ENCODE measurements around the gene MIEN1.
"Not testable (repeated sequence)": the region's sequence is repeated elsewhere in the genome, so short reads cannot be mapped to it uniquely, and the experiment has no call there.

Gene MIEN1

DNA sequence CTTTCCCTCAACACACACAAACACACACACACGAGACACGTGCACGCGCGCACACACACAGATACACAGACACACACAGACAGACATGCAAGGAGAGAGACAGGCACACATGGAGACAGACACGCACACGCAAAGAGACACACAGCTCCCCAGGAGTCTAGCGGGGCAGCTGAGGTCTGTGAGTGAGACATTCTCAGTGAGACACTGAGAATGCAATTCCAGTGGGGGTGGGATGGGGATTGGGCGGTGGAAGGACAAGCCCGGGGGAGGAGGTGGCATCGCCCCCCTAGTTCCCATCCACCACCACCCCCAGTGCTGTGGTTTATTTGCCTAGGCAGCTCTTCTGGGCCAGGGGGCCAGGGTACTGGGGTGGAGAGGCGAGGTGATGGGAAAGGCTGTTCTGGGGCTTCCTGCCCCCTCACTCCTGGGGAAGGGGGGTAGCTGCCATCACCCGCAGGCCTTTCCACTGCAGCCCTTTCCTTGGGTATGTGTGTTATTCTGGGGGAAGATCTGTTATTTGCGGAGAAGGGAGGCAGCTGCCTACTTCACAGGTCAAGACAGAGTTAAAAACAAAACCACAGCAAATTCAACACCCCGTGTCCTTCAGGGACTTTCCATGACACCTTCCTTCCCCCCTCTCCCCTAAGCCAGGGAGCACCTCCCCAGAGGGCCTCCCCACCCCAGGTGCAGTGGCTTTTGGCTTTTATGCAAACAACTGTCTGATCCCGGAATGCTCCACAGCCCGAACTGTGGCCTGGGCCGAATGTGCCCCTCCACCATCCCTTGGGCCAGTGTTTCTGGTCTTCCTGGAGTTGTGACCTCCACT, 25.4 kb upstream of the MIEN1 start:
- DNase-seq (ENCODE audit: low read depth in 2 of 2), result no peak

DNA sequence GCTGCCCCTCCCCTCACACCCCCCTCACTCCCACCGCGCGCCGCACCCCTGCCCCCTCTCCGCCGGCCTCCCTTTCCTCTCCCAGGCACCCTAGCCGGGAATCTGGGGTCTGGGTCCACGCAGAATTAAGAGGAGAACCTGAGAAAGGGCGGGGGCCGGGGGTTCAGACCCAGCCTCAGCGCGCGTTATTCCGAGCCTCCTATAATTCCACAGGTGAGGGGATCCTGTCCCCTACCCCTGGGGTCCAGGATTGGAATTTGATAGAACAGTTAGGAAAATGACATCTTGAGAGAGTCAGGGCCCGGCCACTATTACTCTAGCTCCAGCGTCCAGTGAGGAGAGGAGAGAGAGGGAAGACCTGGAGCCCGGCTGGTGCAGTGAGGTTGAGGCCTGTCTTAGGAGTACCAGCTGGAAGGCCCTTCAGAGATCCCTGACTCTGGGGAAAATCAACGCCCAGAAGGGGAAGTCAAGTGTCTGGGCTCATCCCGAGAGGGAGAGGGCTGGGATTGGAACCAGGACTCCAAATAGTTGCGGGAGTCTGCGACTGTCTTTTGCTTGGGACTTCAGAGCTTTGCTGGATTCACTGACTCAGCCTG, 24.7 kb upstream of the MIEN1 start:
- no peak for DNase-seq (ENCODE audit: low read depth in 2 of 2)

DNA sequence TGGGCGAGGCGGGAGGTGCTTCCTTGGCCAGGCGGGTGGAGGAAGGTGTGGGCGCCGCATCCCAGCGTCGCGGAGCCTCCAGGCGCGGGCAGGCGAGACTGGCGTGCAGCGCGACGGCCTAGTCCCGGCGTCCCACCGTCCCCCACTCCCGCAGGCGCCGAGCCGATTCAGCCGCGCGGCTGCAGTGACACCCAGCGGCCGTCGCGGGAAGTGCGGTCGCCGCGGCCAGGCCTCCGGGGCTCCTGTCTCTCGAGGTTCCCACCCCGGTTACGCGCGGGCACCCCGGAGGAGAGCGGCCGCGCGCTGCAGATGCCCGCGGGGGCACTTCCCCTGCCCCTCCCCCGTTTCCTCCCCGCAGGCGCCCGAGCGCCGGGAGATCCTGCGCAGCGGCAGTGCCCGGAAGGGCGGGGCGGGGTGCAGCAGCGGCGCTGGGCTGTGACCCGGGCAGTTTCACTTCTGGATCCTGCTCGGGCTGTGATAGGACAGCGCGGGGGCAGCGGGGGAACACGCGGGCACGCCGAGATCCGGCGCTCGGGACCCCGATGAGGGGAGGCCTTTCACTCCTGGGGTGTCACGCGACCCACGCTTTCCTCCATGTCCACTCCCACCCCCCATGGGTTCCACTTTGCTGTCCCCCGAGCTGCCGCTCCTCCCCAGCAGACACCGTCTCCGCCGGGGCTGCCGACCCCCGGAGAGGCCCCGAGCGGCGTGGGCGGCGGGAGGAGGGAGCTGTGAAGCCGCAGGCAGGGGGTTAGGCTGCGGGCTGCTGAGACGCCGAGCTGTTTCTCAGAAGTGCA, 24.0 kb upstream of the MIEN1 start:
- DNase-seq (ENCODE audit: low read depth in 2 of 2), result peak; percentile 88 to 95

DNA sequence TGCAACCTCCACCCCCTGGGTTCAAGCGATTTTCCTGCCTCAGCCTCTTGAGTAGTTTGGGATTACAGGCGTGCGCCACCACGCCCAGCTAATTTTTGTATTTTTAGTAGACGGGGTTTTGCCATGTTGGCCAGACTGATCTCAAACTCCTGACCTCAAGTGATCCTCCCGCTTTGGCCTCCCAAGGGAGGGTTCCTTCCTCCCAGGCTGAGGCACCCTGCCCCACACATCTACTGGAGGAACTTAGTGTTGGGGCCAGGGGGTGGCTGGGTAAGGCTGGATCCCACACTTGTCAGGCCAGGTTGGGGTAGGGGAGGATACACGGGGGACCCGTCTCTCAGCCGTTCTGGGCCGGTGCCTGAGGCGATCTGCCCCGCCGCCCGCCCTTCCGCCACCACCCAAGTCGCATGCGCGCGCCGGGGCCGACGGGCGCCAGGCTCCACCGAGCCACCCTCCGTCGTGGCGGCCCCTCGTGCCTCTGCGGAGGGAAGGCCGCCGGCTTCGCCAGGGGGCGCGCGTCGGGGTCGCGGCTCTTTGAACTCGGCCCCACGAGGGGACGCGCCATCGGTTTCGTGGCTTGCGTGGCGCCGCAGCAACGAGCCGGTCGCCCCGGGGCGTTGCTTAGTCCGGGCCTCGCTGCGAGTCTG, 23.3 kb upstream of the MIEN1 start:
- peak in 1 of 2 donors; percentile 39 for DNase-seq (ENCODE audit: low read depth in 2 of 2)

DNA sequence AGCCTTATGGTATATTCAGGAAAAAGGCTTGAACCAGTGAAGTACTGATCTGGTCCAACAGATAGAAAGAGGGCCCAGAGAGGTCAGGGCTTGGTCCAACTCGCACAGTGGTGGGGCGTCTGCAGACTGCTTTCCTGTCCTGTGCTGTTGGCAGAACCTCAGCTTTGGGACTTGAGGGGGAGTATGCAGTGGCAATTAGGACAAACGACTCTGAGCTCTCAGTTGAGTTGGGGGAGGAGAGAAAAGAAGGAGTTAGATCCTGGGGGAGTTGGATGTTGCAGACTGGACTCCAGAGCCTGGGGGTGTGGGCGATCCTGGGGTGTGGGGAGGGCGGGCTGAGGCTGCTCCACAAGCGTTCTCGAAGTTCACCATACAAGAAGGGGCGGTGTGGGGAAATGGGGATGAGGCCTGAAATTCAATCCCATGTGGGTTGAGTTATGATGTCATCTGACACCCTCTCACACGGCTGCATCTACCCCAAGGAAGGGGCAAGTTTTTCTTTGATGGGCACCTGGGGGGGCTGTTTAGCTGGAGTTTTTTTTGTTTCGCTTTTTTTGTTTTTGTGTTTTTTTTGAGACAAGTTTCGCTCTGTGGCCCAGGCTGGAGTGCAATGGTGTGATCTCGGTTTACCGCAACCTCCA, 22.0 kb upstream of the MIEN1 start:
- DNase-seq (ENCODE audit: low read depth in 2 of 2), result no peak

DNA sequence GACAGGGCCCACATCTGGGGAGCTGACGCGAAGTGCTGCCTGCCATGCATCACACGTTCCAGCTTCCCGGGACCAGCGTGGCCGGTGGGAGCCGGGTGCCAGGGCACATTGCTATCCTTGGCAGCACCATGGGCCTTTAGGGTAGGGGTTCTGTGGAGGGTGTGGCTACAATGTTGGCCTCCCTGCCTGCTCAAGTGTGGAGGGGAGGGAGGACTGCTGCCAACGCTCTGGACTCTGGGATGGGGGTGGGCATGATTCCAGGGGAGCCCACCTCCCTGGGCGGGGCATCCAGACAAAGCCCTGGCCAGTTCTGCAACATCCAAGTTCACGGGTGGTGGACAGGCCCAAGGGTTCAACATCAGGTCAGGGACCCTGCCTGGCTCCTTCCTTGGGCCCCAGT, 21.3 kb upstream of the MIEN1 start:
- DNase-seq (ENCODE audit: low read depth in 2 of 2), result no peak

DNA sequence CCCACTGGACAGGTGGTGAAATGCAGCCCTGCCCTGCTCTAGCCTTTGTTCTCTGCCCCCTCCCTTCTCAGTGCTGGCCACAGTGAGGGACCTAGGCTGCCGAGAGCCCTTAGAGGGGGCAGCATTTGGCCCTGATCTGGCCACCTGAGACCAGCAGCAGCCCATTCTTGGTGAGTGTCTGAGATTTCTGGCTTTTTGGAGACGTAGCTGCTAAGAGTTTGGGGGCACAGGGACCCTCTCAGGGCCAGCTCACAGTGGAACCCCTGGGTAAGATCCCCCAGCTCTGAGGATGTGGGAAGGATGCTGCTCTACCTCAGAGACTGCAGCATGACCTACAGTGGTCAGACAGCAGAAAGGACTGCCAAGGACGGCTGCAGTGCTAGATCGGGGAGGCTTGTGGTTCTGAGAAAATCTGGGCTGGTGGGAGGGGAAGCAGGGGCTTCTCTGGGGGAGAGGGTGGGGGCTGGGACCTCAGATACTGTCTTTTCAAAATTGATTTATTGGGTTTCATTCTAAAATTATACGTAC, 20.7 kb upstream of the MIEN1 start:
- no peak for DNase-seq (ENCODE audit: low read depth in 2 of 2)

DNA sequence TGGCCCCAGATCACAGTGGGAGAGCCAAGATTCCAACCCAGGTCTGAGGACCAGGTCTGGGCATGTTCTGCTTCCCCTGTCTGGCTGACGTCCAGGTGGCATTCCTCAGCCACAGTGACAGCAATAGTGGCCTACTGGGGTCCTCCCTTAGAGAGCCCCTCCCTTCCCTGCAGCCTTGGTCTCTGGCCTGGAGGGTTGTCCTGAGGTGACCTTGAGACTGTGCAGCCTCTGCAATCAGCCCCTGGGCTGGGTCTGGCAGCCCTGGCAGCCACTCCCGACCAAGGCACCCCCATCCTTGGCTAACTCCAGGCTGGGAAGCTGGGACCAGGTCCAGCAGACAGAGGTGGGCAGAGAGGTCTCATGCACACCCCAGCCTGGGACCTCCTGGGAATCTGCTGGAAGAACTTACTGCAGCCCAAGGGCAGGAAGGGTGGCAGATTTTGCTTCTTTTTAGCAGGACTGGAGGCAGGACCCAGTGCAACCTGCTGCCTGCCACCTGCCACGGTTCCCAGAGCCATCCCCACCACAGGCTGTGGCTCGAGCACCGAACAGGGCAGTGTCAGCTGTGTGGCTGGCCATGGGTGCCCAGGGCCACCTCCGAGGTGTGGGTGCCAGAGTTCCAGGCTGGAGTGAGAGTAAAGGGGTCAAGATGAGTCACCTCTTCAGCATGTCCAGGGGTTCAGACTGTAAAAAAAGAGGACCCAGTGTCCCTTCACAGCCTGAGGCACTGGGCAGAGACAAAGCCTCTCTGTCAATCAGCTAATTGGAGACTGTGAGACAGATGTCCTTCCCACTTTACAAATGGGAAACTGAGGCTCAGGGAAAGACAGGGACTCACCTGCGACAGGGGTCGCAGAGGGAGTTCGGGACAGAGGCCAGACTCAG, 20.0 kb upstream of the MIEN1 start:
- no peak for DNase-seq (ENCODE audit: low read depth in 2 of 2)

DNA sequence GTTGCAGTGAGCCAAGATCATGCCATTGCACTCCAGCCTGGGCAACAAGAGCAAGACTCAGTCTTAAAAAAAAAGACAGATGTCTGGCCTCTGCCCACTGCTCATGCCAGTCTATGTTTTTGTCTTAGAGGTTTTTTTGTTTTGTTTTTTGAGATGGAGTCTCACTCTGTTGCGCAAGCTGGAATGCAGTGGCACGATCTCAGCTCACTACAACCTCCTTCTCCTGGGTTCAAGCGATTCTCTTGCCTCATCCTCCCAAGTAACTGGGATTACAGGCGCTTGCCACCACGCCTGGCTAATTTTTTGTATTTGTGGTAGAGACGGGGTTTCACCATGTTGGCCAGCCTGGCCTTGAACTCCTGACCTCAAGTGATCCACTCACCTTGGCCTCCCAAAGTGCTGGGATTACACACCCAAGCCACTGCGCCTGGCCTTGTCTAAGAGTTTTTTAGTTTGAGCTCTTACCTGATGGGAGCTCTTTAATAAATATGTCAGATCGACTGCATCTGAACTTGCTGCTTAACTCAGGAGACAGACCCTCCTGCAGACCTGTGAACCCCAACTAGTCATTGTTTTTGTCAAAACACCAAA, 18.2 kb upstream of the MIEN1 start:
- not testable (repeated sequence) for DNase-seq (ENCODE audit: low read depth in 2 of 2)

DNA sequence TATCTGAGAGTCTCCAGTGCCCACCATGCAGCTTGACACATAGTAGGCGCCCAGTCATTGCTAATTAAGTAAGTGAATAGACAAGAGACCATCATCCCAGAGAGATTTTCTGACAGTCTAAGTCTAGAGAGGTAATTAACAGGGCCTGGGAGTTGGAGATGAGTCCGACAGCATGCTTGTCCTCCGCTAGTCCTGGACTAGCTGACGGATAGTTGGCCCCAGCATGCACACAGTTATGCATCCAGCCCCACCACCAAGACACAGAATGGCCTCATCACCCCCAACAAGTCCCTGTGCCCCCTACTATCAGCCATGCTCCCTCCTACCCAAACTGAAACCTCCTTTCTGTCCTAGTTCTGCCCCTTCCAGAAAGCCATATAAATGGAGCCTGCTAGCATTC, 17.4 kb upstream of the MIEN1 start:
- DNase-seq (ENCODE audit: low read depth in 2 of 2), result no peak

DNA sequence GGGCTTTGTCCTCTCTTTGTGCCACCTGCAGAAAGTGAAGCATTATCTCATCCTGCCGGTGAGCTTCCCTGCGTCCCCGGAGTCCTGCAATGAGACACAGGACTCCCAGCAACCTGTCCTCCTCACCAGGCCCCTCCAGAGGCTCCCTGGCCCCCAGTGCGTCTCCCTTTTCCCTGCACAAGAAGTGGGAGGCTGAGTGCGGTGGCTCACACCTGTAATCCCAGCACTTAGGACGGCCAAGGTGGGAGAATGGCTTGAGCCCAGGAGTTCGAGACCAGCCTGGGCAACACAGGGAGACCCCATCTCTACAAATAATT, 15.8 kb upstream of the MIEN1 start:
- no peak for DNase-seq (ENCODE audit: low read depth in 2 of 2)

DNA sequence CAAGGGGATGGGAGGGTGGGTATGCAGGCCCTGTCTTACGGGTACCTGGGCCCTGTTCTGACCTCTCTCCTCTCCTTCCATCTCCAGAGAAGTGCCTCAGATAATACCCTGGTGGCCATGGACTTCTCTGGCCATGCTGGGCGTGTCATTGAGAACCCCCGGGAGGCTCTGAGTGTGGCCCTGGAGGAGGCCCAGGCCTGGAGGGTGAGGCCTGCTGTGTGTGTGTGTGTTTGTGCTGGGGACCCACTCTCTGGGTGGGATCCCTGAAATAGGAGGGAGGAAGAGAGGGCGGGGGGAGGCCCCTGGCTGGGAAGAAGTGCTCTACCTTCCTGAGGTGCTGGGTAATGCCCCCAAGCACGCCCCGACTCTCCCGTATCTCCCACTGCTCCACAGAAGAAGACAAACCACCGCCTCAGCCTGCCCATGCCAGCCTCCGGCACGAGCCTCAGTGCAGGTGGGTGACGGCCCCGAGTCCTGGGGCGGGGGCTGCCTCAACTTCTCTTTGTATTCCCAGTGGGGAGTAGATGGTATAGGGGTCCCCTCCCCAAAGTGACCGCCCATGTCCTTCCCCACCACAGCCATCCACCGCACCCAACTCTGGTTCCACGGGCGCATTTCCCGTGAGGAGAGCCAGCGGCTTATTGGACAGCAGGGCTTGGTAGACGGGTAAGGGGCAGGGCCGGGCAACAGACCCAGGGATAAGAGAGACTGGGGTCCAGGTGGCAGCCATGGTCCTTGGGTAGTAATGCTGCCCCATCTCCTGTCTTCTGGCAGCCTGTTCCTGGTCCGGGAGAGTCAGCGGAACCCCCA, 15.2 kb upstream of the MIEN1 start:
- DNase-seq (ENCODE audit: low read depth in 2 of 2), result no peak

DNA sequence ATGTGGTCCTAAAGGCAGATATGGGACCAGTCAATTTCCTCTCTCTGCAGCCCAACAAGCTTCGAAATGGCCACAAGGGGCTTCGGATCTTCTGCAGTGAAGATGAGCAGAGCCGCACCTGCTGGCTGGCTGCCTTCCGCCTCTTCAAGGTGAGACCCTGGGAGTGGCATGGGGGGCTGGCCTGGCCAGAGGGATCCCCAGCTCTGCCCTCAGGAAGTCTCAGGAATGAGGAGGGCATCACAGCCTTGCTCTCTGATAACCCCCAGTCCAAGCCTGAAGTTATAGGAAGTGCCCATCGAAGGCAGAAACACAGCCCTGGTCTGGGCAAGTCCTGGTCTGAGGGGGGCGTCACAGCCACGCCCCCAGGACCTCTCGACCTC, 14.5 kb upstream of the MIEN1 start:
- DNase-seq (ENCODE audit: low read depth in 2 of 2), result no peak

DNA sequence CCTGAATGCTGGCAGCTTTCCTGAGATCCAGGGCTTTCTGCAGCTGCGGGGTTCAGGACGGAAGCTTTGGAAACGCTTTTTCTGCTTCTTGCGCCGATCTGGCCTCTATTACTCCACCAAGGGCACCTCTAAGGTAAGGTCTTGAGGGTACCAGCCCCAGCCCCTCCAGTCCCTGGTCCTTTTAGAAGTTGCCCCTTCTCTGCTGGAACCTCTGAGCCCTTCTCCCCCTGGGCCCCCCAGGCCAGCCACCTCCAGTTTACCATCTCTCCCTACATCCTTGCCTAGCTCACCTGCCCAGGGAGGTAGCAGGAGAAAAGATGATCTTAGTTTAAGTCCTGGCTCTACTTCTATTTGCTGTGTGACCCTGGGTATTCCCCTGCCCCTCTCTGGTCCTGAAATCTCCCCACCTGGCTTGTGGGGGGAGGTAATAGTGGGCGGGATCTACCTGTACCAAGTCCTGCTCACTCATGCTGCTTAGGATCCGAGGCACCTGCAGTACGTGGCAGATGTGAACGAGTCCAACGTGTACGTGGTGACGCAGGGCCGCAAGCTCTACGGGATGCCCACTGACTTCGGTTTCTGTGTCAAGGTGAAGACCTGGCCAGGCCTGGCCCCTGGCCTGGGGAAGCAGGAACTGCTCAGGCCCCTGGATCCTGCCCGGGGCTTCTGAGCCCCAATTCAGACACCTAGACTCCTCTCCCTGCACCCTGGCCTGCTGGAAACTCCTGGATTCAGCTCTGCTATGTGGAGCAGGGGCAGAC, 13.9 kb upstream of the MIEN1 start:
- DNase-seq (ENCODE audit: low read depth in 2 of 2), result no peak

DNA sequence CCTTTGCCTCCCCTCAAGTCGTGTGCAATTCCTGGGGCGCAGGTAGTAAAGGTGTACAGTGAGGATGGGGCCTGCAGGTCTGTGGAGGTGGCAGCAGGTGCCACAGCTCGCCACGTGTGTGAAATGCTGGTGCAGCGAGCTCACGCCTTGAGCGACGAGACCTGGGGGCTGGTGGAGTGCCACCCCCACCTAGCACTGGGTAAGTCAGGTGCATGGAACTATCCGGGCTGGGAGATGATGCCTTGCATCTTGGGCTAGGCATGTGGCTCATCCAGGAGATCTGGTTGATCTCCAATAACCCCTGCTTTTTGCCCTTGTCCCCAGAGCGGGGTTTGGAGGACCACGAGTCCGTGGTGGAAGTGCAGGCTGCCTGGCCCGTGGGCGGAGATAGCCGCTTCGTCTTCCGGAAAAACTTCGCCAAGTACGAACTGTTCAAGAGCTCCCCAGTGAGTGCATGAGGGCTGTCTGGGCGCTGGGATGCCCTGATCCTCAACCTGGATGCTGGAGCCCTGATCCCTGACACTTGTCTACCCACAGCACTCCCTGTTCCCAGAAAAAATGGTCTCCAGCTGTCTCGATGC, 12.6 kb upstream of the MIEN1 start:
- no peak for DNase-seq (ENCODE audit: low read depth in 2 of 2)

DNA sequence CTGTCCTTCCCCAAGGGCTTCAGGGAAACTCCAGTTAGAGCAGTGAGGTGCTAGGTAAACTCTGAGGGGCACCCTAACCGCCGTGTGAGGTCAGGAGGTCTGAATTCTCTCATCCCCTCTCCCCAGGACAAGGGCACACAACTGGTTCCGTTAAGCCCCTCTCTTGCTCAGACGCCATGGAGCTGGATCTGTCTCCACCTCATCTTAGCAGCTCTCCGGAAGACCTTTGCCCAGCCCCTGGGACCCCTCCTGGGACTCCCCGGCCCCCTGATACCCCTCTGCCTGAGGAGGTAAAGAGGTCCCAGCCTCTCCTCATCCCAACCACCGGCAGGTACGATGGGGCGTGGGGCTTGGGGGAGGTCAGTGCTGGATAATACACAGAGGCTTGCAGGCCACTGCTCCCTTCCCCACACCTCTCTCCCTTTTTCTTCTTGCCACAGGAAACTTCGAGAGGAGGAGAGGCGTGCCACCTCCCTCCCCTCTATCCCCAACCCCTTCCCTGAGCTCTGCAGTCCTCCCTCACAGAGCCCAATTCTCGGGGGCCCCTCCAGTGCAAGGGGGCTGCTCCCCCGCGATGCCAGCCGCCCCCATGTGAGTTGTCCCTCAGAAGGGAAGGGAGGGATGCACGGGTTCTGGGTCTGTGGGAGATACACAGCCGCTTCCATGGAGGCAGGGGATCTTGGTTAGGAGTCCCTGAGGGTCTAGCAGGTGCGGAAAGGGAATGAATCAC, 12.0 kb upstream of the MIEN1 start:
- no peak for DNase-seq (ENCODE audit: low read depth in 2 of 2)

DNA sequence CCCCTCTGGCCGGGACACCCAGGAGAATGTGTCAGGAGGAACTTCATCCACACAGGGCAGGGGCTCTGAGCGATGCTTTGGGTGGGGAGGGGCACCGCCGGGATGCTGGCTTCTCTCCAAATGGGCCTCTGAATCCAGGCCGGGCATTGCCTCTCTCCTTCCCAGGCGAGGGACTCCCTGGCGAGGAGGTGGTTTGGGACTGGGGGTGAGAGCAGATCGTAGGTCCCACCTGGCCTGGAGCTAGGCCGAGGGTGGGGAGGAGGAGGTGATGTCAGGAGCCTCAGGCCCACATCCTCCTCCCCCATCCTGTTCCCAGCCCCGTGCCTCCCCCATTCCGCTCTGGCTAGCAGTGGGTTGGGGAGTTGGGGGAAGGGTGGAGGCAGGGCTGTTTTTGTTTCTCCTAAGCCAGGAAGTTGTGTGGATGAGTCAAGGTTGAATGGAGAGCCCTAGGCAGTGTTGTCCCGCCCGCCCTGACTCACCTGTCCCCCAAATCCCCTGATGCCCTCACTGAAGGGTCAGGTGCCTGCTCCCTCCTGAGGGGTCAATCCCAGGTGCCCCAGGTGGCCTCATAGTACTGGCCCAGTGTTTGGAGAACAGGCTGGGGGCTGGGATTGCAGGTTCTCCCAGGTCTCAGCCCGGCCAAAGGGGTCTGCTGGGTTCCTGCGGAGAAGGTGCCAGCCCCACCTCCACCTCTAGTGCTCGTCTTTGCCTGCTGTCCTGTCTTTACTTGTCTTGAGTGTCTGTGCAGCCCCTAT, 10.2 kb upstream of the MIEN1 start:
- no peak for DNase-seq (ENCODE audit: low read depth in 2 of 2)
